ENCODE results near the gene RAD51B. TPM values are rescaled to one million over a fixed set of nuclear protein-coding genes. Genes with fewer than 3 reads are reported as not detected.
"Not testable (repeated sequence)": the region's sequence is repeated elsewhere in the genome, so short reads cannot be mapped to it uniquely, and the experiment has no call there.

Gene RAD51B
- total and polyA plus RNA-seq, 8 donors: 10.8 to 18.3 (median 14.1) TPM

DNA sequence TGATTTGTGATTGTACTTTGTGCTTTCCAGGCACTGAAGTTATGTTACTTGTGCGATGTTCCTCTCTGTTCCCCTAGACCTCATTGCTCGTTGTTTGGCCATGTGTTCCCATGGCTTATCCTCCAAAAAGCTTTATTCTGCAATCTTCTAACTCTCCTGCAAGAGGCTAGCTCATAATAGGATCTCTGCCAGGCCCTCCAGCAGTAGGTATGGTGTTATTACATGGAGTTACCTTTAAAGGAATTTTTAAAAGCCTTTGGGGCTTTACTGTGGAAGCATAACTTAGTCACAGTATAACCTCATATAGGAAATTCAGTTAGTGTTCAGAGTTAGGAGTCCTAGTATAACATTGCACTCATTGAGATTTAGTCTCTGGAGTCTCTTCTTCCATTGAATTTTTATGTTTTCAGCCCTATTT lies 292.3 kb downstream of the RAD51B start:
- ATAC-seq (no peak), DNase-seq (no peak)
- Histone ChIP-seq H3K27me3 (no peaks in the 10 kb centered on the region), H3K4me3 (no peak overlapping the region), H3K4me1 (peaks cover 0 to 12% of the 10 kb centered on the region in 2 donors), H3K9me3 (no peaks in the 10 kb centered on the region), H3K27ac (no peak overlapping the region), H3K36me3 (no peaks in the 10 kb centered on the region)
- TF ChIP-seq CTCF (IDR thresholded peaks at IDR 0.05): no peak
- intact Hi-C loops (cut with DNase I): no loop called here

GRCh38 chr14:68112442-68112841 lies 292.9 kb downstream of the RAD51B start:
- no peak for TF ChIP-seq CTCF (IDR thresholded peaks at IDR 0.05)
- Histone ChIP-seq H3K27ac (no peak overlapping the region), H3K9me3 (no peaks in the 10 kb centered on the region), H3K36me3 (no peaks in the 10 kb centered on the region), H3K4me3 (no peak overlapping the region), H3K4me1 (peaks cover 0 to 12% of the 10 kb centered on the region in 2 donors), H3K27me3 (no peaks in the 10 kb centered on the region)
- intact Hi-C loops (cut with DNase I): no loop called here
- peak in 1 of 4 donors; percentile 66 for DNase-seq
- no peak for ATAC-seq

GRCh38 chr14:68113343-68113930 lies 293.9 kb downstream of the RAD51B start:
- DNase-seq: no peak
- Histone ChIP-seq H3K9me3 (no peaks in the 10 kb centered on the region), H3K4me1 (peaks cover 0 to 12% of the 10 kb centered on the region in 2 donors), H3K27ac (no peak overlapping the region), H3K4me3 (no peak overlapping the region), H3K36me3 (no peaks in the 10 kb centered on the region), H3K27me3 (no peaks in the 10 kb centered on the region)
- TF ChIP-seq CTCF (IDR thresholded peaks at IDR 0.05): no peak
- no peak for ATAC-seq
- intact Hi-C loops (cut with DNase I): no loop called here

- H3K36me3 ChIP-seq; ATAC-seq; H3K4me3 ChIP-seq; DNase-seq; H3K27me3 ChIP-seq; H3K9me3 ChIP-seq; H3K27ac ChIP-seq; intact Hi-C loops (cut with DNase I); H3K4me1 ChIP-seq: not testable (repeated sequence)
Measured at GRCh38 chr14:68115952-68116351, 296.4 kb downstream of the RAD51B start.

DNA sequence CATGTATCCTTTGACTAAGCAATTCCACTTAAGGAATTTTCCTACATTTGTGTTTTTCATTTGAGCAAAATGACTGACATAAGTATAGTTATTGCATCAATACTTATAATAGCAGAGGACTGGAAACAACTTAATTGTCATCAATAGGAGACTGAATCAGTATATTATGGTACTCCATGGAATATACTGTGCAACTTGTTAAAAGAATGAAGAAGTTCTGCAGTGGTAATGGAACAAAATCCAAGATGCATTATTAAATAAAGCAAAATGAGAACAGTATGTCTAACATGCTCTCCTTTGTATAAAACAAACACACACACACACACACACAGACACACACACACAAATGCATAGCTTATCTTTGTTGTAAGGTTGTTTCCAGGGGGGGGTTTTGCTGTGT lies 303.1 kb downstream of the RAD51B start:
- ATAC-seq (no peak), DNase-seq (no peak)
- no peak for TF ChIP-seq CTCF (IDR thresholded peaks at IDR 0.05)
- Histone ChIP-seq H3K4me3 (no peak overlapping the region), H3K4me1 (peaks cover 0 to 6% of the 10 kb centered on the region in 2 donors), H3K27ac (no peak overlapping the region), H3K9me3 (peaks cover 0 to 6% of the 10 kb centered on the region in 2 donors), H3K27me3 (no peaks in the 10 kb centered on the region), H3K36me3 (no peaks in the 10 kb centered on the region)
- intact Hi-C loops (cut with DNase I): no loop called here

DNA sequence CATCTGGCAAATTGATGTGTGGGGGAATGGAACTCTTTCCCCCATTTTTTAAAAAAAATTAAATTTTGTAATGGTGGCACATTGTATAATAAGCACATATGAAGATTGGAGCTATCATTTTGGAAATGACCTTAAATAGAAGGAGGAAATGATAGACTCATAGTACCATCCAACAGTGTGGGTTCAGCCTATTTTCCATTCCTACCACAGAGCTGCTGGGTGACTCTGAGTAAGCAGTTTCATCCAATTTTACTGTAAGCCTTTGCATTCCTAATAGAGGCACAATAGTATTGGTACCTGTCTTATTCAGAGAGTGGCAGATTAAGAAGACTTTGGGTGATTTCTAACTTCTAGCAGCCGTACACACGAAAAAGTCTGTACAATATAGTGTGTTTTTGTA lies 304.5 kb downstream of the RAD51B start:
- Histone ChIP-seq H3K27me3 (no peaks in the 10 kb centered on the region), H3K27ac (no peak overlapping the region), H3K9me3 (peaks cover 0 to 6% of the 10 kb centered on the region in 2 donors), H3K36me3 (no peaks in the 10 kb centered on the region), H3K4me1 (peaks cover 0 to 6% of the 10 kb centered on the region in 2 donors), H3K4me3 (no peak overlapping the region)
- TF ChIP-seq CTCF (IDR thresholded peaks at IDR 0.05): no peak
- DNase-seq (no peak), ATAC-seq (no peak)
- intact Hi-C loops (cut with DNase I): no loop called here

Data from left lung (tissue), 10 donors.